Measurements from ENCODE around the gene POMT2.
"Not testable (repeated sequence)": the region's sequence is repeated elsewhere in the genome, so short reads cannot be mapped to it uniquely, and the experiment has no call there.

Gene POMT2, protein sequence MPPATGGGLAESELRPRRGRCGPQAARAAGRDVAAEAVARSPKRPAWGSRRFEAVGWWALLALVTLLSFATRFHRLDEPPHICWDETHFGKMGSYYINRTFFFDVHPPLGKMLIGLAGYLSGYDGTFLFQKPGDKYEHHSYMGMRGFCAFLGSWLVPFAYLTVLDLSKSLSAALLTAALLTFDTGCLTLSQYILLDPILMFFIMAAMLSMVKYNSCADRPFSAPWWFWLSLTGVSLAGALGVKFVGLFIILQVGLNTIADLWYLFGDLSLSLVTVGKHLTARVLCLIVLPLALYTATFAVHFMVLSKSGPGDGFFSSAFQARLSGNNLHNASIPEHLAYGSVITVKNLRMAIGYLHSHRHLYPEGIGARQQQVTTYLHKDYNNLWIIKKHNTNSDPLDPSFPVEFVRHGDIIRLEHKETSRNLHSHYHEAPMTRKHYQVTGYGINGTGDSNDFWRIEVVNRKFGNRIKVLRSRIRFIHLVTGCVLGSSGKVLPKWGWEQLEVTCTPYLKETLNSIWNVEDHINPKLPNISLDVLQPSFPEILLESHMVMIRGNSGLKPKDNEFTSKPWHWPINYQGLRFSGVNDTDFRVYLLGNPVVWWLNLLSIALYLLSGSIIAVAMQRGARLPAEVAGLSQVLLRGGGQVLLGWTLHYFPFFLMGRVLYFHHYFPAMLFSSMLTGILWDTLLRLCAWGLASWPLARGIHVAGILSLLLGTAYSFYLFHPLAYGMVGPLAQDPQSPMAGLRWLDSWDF

GRCh38 chr14:77320238-77320935, at the start of gene POMT2:
POMT2 (minus strand) TSS chr14:77320883; CDS start chr14:77320681, 202 bp downstream.
- DNase-seq (ENCODE audit: low read depth in 2 of 2): peak; percentile 68 to 73

GRCh38 chr14:77369285-77369684, 48.6 kb upstream of the POMT2 start:
- DNase-seq (ENCODE audit: low read depth in 2 of 2): no peak

DNA sequence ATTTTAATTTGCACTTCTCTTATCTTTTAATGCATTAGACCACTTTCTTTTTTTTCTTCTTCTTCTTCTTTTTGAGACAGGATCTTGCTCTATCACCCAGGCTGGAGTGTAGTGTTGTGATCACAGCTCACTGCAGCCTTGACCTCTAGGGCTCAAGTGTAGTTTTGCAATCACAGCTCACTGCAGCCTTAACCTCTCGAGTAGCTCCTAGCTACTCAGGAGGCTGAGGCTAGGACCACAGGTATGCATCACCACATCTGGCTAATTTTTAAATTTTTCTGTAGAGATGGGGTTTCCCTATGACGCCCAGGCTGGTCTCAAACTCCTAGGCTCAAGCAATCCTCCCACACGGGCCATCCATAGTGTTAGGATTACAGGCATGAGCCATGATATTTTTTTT, 43.5 kb upstream of the POMT2 start:
- no peak for DNase-seq (ENCODE audit: low read depth in 2 of 2)

DNA sequence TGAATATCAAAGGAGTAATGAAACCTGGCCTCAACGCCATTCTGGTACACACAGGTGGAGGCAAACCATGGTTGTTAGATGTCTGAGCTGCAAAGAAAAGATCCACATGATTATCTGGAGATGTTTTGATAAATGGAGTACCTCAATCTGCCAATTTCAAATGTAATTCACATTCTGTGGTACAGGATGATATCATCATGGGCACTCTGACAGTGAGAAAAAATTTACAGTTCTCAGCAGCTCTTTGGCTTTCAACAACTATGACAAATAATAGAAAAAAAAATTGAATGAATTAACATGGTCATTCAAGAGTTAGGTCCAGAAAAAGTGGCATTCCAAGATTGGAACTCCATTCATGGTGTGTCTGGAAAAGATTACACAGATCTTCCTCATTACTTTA, 38.9 kb upstream of the POMT2 start:
- DNase-seq (ENCODE audit: low read depth in 2 of 2): no peak

GRCh38 chr14:77356899-77357298, 36.2 kb upstream of the POMT2 start:
- no peak for DNase-seq (ENCODE audit: low read depth in 2 of 2)

DNA sequence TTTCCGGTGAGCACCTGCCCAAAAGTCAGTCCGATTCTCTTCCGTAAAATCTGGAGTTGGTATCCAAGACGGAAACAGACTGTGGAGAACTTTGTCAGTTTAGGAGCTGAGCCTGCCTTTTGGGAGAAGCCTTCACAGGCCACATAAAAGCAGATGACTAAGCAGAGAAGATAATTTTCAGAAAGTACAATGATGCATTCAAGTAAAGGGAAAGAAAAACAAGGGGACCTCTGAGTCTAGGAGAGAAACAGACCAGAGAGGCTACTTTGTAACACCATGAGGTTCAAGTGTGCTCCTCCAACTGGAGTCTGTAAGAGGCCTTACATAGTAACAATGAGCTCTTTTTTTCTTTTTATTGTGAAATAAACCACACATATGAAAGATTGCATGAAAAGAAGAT, 35.1 kb upstream of the POMT2 start:
- DNase-seq (ENCODE audit: low read depth in 2 of 2): no peak

DNA sequence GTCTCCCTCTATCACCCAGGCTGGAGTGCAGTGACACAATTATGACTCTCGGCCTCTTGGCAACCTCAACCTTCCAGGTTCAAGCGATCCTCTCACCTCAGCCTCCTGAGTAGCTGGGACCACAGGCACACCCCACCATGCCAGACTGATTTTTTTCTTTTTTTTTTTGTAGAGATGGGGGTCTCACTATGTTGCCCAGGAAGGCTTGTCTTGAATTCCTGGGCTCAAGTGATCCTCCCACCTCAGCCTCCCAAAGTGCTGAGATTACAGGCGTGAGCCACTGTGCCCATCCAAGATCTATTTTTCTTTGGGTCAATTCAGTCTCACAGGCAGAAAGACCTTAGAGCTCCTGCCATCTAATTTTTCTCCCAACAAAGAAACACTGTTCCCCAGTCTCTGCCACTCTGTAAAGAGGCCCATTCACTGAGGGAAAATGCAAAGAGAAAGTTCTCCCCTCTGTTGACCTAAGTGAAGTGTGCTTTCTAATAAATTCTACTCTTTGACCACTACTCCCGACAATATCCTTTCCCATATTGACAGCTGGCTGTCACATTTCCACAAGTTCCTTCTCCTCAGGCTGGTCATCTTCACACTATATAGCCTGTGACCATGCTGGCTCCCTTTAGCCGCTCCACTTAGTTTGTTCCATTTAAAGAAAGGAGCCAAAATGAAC, 32.9 kb upstream of the POMT2 start:
- DNase-seq (ENCODE audit: low read depth in 2 of 2): no peak

DNA sequence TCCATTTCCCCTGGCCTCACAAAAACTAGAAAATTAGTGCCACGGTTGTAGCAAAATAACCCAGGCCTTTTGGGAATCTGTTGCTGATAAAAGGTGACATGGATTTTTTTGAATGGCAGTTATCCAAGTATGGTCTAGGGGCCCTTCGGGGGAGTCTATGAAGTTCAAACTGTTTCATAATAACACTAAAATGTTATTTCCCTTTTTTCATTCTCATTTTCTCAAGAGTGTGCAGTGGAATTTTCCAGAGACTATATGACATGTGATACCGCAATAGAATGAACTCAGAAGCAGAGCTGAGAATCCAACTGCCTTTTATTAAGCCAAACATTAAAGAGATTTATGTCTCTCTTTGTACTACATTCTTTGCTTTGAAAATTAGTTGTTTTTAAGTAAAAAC, 27.1 kb upstream of the POMT2 start:
- DNase-seq (ENCODE audit: low read depth in 2 of 2): peak in 1 of 2 experiments; percentile 22

- no peak for DNase-seq (ENCODE audit: low read depth in 2 of 2)
Observed at GRCh38 chr14:77346495-77346894, 25.8 kb upstream of the POMT2 start.

DNA sequence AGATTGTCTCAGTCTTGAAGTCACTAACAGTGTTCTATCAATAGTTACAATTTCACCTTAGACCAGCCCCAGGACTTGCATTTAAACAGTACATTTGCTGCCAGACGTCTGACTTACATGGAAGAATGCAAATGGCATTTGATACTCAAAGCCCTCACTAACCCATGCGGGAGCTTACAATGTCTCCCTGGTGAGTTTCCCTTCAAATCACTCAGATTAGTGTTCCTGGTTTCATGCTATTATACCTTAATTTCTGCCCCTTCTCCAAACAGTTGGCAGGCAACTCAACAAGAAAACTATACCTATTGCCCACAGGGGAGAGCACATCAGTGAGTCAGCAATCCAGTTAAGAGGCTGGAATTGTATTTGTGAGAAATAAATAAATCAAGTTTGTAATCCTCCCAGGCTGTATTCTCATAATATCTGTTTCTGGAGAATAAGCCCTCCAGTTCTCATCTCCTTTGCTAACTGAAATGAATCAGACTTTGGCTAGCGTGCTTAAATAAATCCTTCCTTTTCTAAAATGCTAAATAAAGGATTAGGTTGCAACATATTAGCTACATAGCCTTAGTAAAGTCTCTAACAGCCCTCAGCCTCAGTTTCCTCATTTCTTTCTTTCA, 23.8 kb upstream of the POMT2 start:
- DNase-seq (ENCODE audit: low read depth in 2 of 2): no peak

DNA sequence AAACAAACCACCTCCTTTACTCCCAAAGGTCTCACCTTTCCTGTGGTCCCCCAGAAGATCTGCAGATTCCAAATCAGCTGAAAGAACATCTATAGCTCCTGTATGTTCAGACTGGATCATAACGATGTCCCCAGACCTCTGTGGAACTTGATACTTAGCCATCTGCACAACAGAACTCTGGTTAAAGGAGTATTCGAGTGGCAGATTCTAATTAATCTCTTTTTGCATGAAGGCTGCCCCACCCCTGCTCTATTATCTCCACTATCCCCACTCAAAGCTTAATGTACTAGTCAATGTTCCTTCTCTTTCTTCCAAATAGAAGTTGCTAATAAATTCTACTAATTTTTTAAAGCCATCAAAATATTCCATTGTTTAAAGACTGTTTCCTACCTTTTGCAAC, 23.0 kb upstream of the POMT2 start:
- DNase-seq (ENCODE audit: low read depth in 2 of 2): no peak

DNA sequence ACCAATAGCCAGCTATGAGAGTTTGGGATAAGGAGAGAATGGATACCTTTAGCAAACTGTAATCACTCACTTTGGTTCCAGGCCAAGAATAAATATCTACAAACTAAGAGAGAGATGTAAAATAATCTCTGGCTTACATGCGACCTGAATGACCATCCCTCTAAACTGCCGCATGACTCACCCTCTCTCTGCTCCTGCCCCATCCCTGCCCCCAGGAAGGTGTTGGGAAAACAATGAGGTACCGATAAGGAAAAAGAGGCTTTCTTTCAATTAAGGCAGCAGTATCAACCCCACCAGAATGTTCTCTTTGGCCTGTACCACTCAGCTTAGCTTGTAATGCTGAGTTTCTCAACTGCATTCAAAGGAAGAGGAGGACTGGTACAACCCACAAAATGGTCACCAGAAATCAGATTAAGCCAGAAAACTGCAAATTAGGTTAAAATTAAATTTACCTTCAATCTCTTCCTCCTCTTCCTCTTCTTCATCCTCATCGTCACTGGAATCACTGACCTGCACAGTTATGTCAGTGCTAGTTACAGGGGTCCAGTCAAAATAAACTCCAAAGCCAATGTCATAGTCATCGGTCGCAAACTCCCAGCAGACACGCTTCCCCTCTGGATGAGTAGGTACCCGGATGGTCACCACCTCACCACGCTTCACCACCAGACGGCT, 22.2 kb upstream of the POMT2 start:
- no peak for DNase-seq (ENCODE audit: low read depth in 2 of 2)

DNA sequence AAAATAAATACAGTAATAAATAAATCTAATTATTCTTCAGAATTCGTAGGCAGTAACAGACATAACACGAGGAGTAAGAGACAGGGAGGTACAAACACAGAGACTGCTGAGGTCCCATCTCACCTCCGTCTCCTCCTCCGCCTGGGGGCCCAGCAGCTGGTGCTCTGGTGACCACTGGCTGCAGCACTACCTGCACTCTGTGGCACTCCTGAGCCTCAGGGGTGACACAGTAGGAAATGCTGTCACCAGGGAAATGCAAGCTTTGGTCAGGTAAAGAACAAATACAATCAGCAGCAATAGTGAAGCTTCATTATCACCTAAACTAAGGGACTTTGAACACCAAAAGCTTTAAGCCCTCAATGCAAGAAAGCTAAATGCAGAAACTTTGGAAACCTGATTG, 19.7 kb upstream of the POMT2 start:
- no peak for DNase-seq (ENCODE audit: low read depth in 2 of 2)

DNA sequence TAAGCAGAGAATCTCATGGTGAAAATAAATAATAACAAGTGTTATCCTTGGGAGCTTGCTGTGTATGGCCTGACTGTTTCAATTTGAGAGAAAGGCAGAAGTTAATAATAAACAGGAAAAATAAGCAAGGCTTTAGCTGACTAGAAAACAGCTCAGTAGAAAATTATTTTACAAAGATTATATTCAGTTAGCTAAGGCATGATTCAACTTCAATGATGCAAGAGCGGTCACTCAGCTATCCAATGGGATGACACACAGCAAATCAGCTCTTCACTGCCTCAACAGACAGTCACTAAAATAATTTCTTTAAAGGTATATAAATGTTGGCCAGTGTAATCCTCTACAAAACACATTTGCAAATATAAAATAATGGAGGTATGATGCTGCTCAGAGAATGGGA, 18.7 kb upstream of the POMT2 start:
- no peak for DNase-seq (ENCODE audit: low read depth in 2 of 2)

DNA sequence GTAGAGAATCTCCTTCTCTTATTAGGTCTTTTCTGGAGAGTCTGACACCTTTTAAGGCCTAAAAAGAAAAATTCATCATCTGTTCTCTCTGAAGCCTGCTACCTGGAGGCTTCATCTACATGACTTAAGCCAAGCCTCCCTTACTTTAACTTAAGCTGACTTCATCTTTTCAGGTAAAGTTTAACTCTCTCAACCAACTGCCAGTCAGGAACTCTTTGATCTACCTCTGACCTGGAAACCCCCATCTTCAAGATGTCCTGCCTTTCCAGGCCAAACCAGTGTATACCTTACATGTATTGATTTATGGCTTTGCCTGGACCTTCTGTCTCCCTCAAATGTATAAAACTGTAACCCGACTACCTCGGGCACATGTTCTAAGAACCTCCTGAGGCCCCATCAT, 17.6 kb upstream of the POMT2 start:
- no peak for DNase-seq (ENCODE audit: low read depth in 2 of 2)

GRCh38 chr14:77337880-77338279, 17.2 kb upstream of the POMT2 start:
- no peak for DNase-seq (ENCODE audit: low read depth in 2 of 2)

GRCh38 chr14:77337255-77337654, 16.6 kb upstream of the POMT2 start:
- not testable (repeated sequence) for DNase-seq (ENCODE audit: low read depth in 2 of 2)

DNA sequence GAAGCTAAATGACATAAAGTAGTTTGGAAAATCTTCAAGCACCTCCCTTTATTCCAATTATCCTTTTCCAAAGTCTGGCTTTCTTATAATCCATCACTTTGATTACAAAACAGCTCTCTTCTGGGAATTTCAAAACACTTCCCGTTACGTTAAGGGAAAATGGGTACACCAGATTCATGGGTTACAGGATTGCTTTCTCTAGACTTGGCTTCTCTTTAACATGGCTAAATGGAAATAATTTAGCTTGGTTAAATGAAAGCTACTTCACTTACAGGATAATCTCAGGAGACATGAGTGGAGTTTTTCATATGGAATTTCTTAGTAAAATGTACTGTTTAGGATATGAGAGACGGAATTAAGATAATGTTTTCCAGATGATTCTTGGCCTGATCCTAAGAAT, 14.9 kb upstream of the POMT2 start:
- no peak for DNase-seq (ENCODE audit: low read depth in 2 of 2)

DNA sequence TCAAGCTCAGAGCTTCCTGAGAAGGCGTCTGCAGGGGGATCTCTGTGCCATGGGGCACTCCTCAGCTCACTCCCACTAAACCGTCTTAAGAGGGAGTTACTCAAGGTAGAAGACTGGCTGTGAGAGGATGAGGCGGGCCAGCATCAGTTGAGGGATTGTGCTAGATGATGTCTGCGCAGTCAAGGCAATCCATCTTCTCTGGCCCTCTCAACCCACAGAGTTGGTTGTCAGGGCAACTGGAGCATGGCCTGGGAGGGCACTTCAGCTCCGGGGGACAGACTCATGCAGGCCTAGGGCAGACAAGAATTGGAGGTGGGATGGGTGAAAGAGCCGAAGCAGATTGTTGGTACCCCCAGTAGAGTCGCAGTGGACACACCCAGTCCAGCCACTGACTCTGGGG, 9.2 kb upstream of the POMT2 start:
- DNase-seq (ENCODE audit: low read depth in 2 of 2): no peak

DNA sequence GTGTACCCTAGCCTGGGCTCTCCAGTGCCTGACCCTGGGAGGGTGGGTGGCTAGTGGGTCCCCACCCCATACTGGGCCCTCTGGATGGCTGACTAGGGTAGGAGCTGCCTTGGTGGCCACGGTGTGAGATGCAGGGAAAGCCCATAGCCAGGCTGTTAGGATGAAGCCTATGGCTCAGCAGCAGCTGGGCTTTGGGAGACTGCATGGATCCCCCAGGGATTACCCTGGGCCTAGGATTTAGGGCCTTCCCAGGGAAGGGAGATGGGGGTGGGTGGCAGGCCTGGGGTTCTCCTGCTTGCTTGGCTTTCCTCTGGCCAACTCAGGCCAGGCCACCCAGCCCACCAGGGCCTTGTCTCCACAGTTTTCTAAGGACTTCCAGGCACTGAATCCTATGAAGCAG, 6.4 kb upstream of the POMT2 start:
- DNase-seq (ENCODE audit: low read depth in 2 of 2): no peak

DNA sequence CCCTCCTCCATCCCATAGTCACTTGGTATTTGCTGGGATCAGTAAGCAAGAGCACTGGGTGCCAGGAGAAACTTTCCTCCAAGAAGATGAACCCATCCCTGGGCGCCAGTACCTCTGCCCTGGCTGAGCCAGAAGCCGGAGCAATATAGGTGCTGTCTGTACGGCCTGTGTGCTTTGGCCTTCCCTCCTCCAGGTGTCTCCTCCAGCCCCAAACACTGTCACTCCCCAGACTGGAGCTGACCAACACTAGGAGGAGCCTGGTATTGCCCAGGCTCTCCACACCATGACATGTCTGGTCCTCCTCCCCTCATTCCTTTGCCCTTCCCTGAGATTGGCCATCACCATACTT, 5.0 kb upstream of the POMT2 start:
- no peak for DNase-seq (ENCODE audit: low read depth in 2 of 2)

All from fibroblast of skin of left quadriceps (primary cell).